ENCODE data around the gene TMEM138.

GRCh38 chr11:61403658-61404057 lies 41.5 kb downstream of the TMEM138 start:
- TF ChIP-seq CTCF (IDR thresholded peaks at IDR 0.05; ENCODE audit: low read length) (no peak), EZH2 (optimal IDR thresholded peaks at IDR 0.05; ENCODE audit: low read depth, low read length) (no peak)
